Esophagus muscularis mucosa (tissue), 4 donors: ENCODE data around the gene ABLIM3.

Experiments
- CTCF ChIP-seq, 3 experiments: fragments of 200-600 bp in 2 of 3; fragments of 450-650 bp in 1 of 3; sonication (generic) in 2 of 3; IDR thresholded peaks; one replicate each; pipeline ENCODE4 v1.5.1; 2017 to 2019; ENCODE audit warnings: antibody characterized with exemption in 3 of 3, mild to moderate bottlenecking in 2 of 3, moderate library complexity in 1 of 3
- EP300 ChIP-seq: sonication (generic); formaldehyde crosslinking; IDR thresholded peaks from one replicate; pipeline ENCODE4 v1.6.1; 2017; ENCODE audit warnings: antibody characterized with exemption
- POLR2A ChIP-seq: fragments of 450-650 bp; IDR thresholded peaks from one replicate; pipeline ENCODE4 v1.6.1; 2017; ENCODE audit warnings: antibody characterized with exemption, moderate library complexity, mild to moderate bottlenecking, low read depth
- POLR2AphosphoS5 ChIP-seq, 2 donors: sonication (generic); formaldehyde crosslinking; IDR thresholded peaks; one replicate each; pipeline ENCODE4 v1.6.1; 2017; ENCODE audit warnings: antibody characterized with exemption in 2 of 2

- TF ChIP-seq CTCF (IDR thresholded peaks at IDR 0.05) = no peak
- no peak for TF ChIP-seq POLR2AphosphoS5 (IDR thresholded peaks at IDR 0.05)
- no peak for TF ChIP-seq POLR2A
- no peak for TF ChIP-seq EP300
These were observed 131.9 kb downstream of the ABLIM3 start for GRCh38 chr5:149273237-149273636.
